HG03066 (cell line): ENCODE results near the gene SNAP47.
A peak's percentile ranks its signal among the peaks of the same experiment; 100 is the strongest.
"Not testable (repeated sequence)": the region's sequence is repeated elsewhere in the genome, so short reads cannot be mapped to it uniquely, and the experiment has no call there.

Source experiments
- ATAC-seq: cut with Tn5 transposase; IDR thresholded peaks from one replicate; pipeline ENCODE4 v1.9.1; 2021; ENCODE audit warnings: low read depth; ENCODE audit not compliant: unreplicated experiment

SNAP47 gene, protein sequence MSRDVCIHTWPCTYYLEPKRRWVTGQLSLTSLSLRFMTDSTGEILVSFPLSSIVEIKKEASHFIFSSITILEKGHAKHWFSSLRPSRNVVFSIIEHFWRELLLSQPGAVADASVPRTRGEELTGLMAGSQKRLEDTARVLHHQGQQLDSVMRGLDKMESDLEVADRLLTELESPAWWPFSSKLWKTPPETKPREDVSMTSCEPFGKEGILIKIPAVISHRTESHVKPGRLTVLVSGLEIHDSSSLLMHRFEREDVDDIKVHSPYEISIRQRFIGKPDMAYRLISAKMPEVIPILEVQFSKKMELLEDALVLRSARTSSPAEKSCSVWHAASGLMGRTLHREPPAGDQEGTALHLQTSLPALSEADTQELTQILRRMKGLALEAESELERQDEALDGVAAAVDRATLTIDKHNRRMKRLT

DNA sequence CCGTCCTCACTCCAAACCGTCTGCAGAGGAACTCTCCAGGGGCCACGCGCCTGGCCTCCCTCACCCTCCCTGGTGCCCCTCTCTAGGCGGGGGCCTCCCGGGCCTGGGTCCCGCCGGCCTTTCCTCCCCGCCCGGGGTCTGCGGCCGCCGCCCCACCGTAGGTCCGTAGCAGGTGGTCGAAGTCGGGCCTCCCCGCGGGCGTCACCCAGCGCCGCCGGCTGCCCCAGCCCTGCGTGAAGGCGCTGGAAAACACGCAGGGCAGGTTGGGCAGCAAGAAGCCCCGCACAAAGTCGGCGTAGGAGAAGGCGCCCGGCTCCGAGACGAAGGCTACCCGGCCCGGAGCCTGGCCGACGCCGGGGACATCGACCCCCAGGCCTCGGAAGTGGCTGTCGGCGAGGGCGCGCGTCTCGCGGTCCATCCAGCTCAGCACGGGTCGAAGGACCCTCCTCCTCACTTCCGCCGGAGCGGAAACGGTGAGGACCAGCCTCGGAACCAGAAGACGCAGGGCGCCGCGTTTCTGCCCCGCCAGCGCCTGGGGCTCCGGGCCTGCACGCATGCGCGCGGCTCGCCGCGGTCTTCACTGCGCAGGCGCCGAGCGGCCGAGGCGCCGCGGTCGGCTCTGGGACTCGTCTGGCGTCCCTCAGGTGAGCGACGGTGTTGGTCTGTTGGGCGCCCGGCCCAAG, at the start of gene SNAP47, which contains the start of gene JMJD4:
Gene SNAP47 (plus strand): TSS at position 580 of the 683 bp plus-strand sequence. CDS start 12,302 bp downstream, outside the sequence.
Gene JMJD4 (minus strand): TSS at position 447 of the 683 bp plus-strand sequence. CDS start 29 bp downstream, at position 418.
- peak; percentile 92 for ATAC-seq

DNA sequence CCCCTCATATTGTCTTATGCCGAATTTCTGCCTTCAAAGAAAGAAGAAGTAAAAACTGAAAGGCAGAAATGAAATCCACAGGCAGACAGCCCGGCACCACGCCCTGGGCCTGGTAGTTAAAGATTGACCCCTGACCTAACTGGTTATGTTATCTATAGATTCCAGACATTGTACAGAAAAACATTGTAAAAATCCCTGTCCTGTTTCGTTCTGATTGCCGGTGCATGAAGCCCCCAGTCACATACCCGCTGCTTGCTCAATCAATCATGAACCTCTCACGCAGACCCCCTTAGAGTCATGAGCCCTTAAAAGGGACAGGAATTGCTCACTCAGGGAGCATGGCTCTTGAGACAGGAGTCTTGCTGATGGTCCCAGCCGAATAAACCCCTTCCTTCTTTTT, 49.4 kb upstream of the SNAP47 start:
- ATAC-seq, result no peak

DNA sequence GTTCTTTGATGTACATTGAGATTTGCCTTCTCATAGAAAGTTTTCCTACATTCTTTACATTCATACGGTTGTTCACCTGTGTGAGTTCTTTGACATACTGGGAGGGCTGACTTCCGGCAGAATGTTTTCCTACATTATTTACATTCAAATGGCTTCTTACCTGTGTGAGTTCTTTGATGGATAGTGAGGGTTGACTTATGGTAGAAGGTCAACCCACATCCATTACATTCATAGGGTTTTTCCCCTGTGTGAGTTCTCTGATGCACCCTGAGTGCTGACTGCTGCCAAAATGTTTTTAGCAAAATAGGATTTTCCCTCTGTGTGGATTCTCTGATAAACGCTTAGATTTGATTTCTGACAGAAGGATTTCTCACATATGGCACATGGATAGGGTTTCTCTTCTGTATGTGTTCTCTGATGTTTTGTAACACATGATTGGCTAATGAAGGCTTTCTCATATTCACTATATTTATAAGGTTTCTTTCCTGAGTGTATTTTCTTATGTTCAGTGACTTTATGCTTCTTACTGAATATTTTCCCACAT, 37.8 kb upstream of the SNAP47 start:
- ATAC-seq, result no peak

GRCh38 chr1:227701631-227702030, 33.6 kb upstream of the SNAP47 start:
- not testable (repeated sequence) for ATAC-seq

- no peak for ATAC-seq
Observed at GRCh38 chr1:227707846-227708245, 27.4 kb upstream of the SNAP47 start.

GRCh38 chr1:227709451-227709850, 25.8 kb upstream of the SNAP47 start:
- no peak for ATAC-seq

- ATAC-seq, result not testable (repeated sequence)
Observed at GRCh38 chr1:227710474-227710873, 24.8 kb upstream of the SNAP47 start.

GRCh38 chr1:227712648-227713047, 22.6 kb upstream of the SNAP47 start:
- ATAC-seq, result peak; percentile 65

DNA sequence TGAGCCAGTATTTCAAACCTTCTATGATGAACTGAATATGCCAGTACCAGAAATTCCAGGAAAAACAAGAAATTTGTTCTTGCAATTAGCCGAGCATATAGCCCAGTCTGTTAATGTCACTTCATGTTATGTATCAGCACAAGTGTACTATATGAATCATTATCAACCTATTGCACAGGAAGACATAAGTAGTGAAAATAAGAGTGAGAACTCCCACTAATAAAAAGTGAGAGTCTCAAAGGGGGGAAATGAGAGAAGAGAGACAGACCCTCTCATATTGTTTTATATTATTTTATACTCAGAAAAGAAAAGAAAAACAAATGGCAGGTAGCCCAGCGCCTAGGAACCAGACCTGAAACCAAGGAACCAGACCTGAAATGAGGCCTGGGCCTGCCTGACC, 16.3 kb upstream of the SNAP47 start:
- ATAC-seq, result no peak

DNA sequence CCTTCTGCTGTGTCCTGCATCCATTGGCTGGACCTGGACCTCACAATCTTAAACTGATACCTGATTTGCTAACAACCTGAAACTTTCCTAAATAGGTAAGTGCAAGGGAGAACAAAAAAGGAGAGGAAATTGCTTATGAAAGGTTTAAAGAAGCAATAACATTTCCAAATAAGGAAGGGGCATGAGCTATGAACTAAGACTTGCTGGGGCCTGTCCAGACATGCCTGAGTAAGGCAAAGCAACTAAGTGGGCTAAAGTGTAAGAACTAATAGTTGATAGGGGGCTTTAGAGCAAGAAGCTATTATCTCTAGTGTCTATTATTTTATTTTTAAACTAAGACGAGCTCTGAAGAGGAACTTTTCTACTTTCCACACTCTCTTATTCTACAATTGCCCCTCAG, 11.8 kb upstream of the SNAP47 start:
- no peak for ATAC-seq

- no peak for ATAC-seq
Observed at GRCh38 chr1:227725046-227725445, 10.2 kb upstream of the SNAP47 start.

DNA sequence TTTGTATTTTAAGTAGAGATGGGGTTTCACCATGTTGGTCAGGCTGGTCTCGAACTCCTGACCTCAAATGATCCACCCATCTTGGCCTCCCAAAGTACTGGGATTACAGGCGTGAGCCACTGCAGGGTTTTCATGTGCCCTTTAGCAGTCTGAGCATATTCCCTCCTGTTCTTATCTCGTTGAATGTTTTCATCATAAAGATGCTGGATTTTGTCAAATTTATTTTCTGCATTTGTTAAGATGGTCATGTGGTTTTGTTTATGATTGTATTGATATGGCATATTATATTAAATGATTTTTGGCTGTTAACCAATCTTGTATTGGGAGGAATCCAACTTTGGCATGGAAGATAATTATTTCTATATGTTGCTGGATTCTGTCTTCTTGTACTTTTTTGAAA, 8.9 kb upstream of the SNAP47 start:
- ATAC-seq, result no peak

DNA sequence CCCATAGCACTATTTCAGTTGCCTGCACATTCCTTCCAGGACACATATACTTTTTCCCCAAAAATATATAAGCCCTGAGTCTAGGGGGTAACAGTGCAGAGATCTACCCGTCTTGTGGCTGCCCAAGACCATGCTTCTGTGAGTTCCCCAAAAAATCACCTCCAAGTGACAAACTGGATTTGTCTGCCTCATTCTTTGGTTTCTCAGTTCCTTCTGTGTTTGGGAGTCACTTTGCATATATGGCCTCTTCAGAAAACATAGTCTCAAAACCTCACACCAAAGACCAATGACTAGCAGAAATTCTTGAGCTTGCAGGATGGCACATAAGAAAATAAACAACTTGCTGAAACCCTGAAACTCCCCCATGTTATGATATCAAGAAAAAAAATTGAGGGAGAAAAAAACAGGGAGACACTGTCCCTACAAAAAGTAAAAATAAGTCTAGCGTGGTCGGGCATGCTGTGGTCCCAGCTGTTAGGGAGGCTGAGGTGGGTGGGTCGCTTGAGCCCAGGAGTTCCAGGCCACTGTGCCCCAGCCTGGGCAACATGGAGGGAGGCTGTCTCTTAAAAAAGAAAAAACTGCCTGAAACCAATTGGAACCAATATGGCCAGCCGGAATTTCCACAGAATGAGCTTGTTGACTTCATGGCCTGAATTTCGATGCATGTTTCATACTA, 8.2 kb upstream of the SNAP47 start:
- ATAC-seq, result no peak

DNA sequence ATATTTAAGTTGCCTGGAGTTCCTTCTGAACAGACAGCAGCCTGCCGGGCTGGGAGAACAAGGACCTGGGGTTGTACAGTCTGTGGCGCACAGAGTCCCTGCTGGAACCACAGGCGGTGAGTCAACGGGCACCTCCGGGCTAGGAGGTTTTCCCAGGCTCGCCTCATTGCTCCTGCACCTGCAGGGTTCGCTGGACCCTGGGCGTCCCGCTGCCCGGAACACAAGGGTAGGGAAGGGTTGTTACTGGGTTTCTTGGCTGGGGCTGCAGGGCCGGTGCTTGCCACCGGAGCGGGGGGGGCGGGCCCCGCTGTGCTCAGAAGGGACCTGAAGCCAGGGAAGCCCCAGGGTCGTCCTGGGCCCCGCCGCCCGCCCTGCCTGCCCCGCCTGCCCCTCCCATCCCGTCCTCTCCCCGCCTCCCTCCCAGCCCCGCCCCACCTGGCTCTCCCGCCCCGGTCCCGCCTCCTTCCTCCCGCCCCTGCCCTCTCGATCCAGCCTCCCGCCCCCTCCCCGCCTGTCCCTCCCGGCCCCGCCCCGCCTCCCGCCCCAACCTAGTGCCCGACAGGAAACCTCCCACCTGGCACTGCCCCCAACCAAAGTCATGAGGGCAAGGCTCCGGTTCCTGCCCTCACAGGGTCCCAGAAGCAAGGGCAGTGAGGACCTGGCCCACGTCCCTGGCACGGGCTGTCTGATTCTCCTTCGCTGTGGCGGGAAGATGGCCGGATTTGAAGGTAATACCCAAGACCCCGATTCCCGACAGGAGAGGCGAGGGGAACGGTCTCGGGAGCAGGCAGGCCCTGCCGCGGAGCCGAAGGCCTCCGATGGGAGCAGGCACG, 7.0 kb upstream of the SNAP47 start:
- ATAC-seq, result no peak

- no peak for ATAC-seq
Observed at GRCh38 chr1:227728892-227729143, 6.4 kb upstream of the SNAP47 start.

DNA sequence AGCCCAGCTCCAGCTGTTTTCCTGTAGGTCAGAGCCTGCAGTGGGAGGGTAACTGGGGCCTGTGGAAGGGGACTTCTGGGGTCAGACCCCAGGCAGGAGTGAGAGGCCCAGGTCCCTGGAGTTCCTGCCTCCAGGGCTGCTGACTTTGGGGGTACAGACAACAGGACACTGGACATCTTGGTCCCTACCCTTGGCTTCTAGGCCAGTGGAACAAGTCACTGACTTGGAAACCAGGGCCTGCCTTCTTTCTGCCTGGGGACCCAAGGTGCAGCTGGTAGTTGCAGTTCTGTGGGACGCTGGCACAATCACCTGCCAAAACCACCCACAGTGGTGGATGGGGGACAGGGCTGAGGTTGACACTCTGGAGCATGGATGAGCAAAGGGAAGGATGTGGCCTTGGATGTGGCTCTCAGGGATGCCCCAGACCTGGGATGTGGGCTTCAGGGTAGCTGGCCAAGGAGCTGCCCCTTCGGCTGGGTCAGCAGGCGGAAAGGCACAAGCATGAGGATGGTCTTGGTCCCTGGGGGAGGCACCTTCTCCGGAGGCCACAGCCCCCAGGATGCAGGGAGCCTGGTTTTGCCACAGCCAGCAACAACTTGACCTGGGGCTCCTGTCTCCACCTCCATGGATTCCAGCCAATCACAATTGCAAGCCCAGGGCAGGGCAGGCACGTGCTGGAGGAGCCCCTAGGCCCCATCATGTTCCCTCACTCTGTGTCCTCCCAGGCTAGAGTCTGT, 5.9 kb upstream of the SNAP47 start:
- no peak for ATAC-seq

- ATAC-seq, result no peak
Observed at GRCh38 chr1:227729881-227730629, 5.2 kb upstream of the SNAP47 start.

DNA sequence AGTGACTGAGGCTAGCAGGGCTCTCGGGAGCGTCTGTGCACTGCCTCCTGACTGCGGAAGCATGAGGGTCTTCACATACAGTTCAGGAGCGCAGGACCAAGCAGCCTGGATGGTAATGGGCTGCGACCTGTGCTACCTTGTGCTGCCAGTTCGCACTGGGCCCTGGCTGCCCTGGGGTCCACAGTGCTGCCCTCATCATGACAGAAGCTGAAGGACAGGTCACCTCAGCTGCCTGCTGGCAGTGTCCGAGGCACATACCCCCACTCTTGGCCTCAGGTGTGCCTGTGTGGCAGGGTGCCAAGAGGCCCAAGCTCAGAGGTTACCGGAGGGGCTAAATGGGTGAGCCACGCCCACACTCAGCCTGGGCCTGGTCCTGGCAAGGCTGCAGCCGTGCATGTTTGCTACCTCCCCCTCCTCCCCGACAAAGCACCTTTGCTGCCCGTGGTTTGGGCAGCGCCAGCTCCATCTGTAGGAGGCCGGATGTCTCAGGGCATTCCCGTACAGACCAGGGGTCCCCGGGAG, 4.5 kb upstream of the SNAP47 start:
- no peak for ATAC-seq

- no peak for ATAC-seq
Observed at GRCh38 chr1:227731241-227731677, 4.0 kb upstream of the SNAP47 start.
